HEK293 (cell line): ENCODE data around the gene CDCA3.

Experiments used
- GFI1B ChIP-seq: fragments of 450-650 bp; formaldehyde crosslinking; IDR thresholded peaks from 2 replicates; pipeline ENCODE4 v1.5.1; 2016; ENCODE audit warnings: missing biosample characterization, missing genetic modification characterization
- KLF1 ChIP-seq: fragments of 450-650 bp; formaldehyde crosslinking; IDR thresholded peaks from 2 replicates; pipeline ENCODE4 v1.5.1; 2016; ENCODE audit warnings: missing biosample characterization, missing genetic modification characterization
- KLF10 ChIP-seq: fragments of 450-650 bp; IDR thresholded peaks from 2 replicates; pipeline ENCODE4 v1.5.1; 2018; ENCODE audit warnings: missing biosample characterization, mild to moderate bottlenecking, missing genetic modification characterization
- SCRT2 ChIP-seq: fragments of 450-650 bp; formaldehyde crosslinking; IDR thresholded peaks from 2 replicates; pipeline ENCODE4 v1.5.1; 2016; ENCODE audit warnings: missing biosample characterization, missing genetic modification characterization
- SP3 ChIP-seq: fragments of 450-650 bp; formaldehyde crosslinking; IDR thresholded peaks from 2 replicates; pipeline ENCODE4 v1.5.1; 2016; ENCODE audit warnings: missing biosample characterization, missing genetic modification characterization
- ZBTB20 ChIP-seq: fragments of 450-650 bp; formaldehyde crosslinking; IDR thresholded peaks from 2 replicates; pipeline ENCODE4 v1.5.1; 2016; ENCODE audit warnings: missing biosample characterization, missing genetic modification characterization
- ZNF121 ChIP-seq: fragments of 450-650 bp; formaldehyde crosslinking; IDR thresholded peaks from 2 replicates; pipeline ENCODE4 v1.5.1; 2016; ENCODE audit warnings: missing biosample characterization, missing genetic modification characterization
- ZNF155 ChIP-seq: fragments of 450-650 bp; formaldehyde crosslinking; IDR thresholded peaks from 2 replicates; pipeline ENCODE4 v1.5.1; 2016; ENCODE audit warnings: missing biosample characterization, missing genetic modification characterization
- ZNF202 ChIP-seq: fragments of 450-650 bp; formaldehyde crosslinking; IDR thresholded peaks from 2 replicates; pipeline ENCODE4 v1.5.1; 2016; ENCODE audit warnings: missing biosample characterization, missing genetic modification characterization, borderline replicate concordance
- ZNF223 ChIP-seq: fragments of 450-650 bp; formaldehyde crosslinking; IDR thresholded peaks from 2 replicates; pipeline ENCODE4 v1.5.1; 2016; ENCODE audit warnings: missing biosample characterization, missing genetic modification characterization
- ZNF341 ChIP-seq: fragments of 450-650 bp; formaldehyde crosslinking; IDR thresholded peaks from 2 replicates; pipeline ENCODE4; 2016; ENCODE audit warnings: low read depth, missing biosample characterization, missing genetic modification characterization
- ZNF391 ChIP-seq: fragments of 450-650 bp; formaldehyde crosslinking; IDR thresholded peaks from 2 replicates; pipeline ENCODE4 v1.5.1; 2016; ENCODE audit warnings: low read depth, missing biosample characterization, missing genetic modification characterization, borderline replicate concordance
- ZNF394 ChIP-seq: fragments of 450-650 bp; formaldehyde crosslinking; IDR thresholded peaks from 2 replicates; pipeline ENCODE4 v1.5.1; 2016; ENCODE audit warnings: missing biosample characterization, missing genetic modification characterization, mild to moderate bottlenecking, moderate library complexity, borderline replicate concordance
- ZNF514 ChIP-seq: fragments of 450-650 bp; formaldehyde crosslinking; IDR thresholded peaks from 2 replicates; pipeline ENCODE4 v1.5.1; 2016; ENCODE audit warnings: missing biosample characterization, missing genetic modification characterization
- ZNF544 ChIP-seq: fragments of 450-650 bp; formaldehyde crosslinking; IDR thresholded peaks from 2 replicates; pipeline ENCODE4 v1.5.0; 2017; ENCODE audit warnings: missing biosample characterization, missing genetic modification characterization
- ZNF658 ChIP-seq: fragments of 450-650 bp; formaldehyde crosslinking; IDR thresholded peaks from 2 replicates; pipeline ENCODE4; 2016; ENCODE audit warnings: missing biosample characterization, missing genetic modification characterization
- ZNF660 ChIP-seq: fragments of 450-650 bp; IDR thresholded peaks from 2 replicates; pipeline ENCODE4 v1.5.1; 2018; ENCODE audit warnings: missing biosample characterization, mild to moderate bottlenecking, missing genetic modification characterization
- ZNF768 ChIP-seq: fragments of 450-650 bp; formaldehyde crosslinking; IDR thresholded peaks from 2 replicates; pipeline ENCODE4 v1.5.1; 2018; ENCODE audit warnings: missing biosample characterization, mild to moderate bottlenecking, missing genetic modification characterization
- ZNF777 ChIP-seq: fragments of 450-650 bp; formaldehyde crosslinking; IDR thresholded peaks from 2 replicates; pipeline ENCODE4 v1.5.1; 2017; ENCODE audit warnings: missing biosample characterization, missing genetic modification characterization, borderline replicate concordance
- TF ChIP-seq, protein P1 (sequence below): fragments of 450-650 bp; formaldehyde crosslinking; conservative IDR thresholded peaks from 2 replicates; pipeline ENCODE4 v1.5.1; 2016; ENCODE audit warnings: low read depth, missing biosample characterization, missing genetic modification characterization
- TF ChIP-seq, protein P2 (sequence below): fragments of 450-650 bp; formaldehyde crosslinking; IDR thresholded peaks from 2 replicates; pipeline ENCODE4 v1.5.1; 2016; ENCODE audit warnings: missing biosample characterization, missing genetic modification characterization
- TF ChIP-seq, protein P3 (sequence below): fragments of 450-650 bp; formaldehyde crosslinking; IDR thresholded peaks from 2 replicates; pipeline ENCODE4 v1.5.1; 2016; ENCODE audit warnings: missing biosample characterization, missing genetic modification characterization
- TF ChIP-seq, protein P4 (sequence below): fragments of 450-650 bp; formaldehyde crosslinking; IDR thresholded peaks from 2 replicates; pipeline ENCODE4 v1.5.1; 2016; ENCODE audit warnings: missing biosample characterization, missing genetic modification characterization
- TF ChIP-seq, protein P5 (sequence below): fragments of 450-650 bp; formaldehyde crosslinking; IDR thresholded peaks from 2 replicates; pipeline ENCODE4 v1.5.1; 2016; ENCODE audit warnings: missing biosample characterization, missing genetic modification characterization
- TF ChIP-seq, protein P6 (sequence below): fragments of 450-650 bp; formaldehyde crosslinking; IDR thresholded peaks from 2 replicates; pipeline ENCODE4; 2016; ENCODE audit warnings: missing biosample characterization, missing genetic modification characterization

Gene CDCA3

DNA sequence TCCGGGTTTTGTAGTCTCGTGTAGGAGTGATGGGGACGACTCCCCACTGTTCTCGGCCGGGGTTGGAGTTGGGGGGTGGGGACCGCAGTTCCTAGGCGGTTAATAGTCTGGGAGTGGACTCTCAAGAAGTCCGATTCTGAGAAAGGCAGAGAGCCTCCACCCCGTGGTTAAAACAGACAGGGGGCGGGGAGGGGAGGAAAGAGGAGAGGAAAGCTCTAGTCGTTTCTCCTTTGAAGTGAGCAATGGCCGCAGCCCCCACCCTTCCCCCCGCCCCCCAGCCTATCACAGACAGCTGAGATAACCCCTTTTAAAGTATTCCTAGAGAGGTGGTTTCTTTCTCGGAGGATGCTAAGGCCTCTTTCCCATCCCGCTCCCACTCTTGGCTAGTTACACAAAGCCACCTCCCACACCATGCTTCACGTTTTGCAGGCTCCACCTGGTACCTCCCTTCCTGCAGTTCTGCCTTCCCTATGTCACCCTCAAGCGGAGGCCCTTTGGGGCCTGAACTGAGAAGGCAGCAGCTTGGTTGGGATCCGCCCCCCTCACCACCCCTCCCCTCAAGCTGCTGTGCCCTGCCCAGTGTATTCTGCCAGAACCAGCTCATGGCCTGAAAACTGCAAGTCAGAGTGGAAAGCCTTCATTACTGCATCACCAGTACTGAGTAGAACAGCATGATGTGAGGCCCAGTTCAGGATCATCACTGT, 1.7 kb upstream of the CDCA3 start (continued):
- TF ChIP-seq, protein P1, sequence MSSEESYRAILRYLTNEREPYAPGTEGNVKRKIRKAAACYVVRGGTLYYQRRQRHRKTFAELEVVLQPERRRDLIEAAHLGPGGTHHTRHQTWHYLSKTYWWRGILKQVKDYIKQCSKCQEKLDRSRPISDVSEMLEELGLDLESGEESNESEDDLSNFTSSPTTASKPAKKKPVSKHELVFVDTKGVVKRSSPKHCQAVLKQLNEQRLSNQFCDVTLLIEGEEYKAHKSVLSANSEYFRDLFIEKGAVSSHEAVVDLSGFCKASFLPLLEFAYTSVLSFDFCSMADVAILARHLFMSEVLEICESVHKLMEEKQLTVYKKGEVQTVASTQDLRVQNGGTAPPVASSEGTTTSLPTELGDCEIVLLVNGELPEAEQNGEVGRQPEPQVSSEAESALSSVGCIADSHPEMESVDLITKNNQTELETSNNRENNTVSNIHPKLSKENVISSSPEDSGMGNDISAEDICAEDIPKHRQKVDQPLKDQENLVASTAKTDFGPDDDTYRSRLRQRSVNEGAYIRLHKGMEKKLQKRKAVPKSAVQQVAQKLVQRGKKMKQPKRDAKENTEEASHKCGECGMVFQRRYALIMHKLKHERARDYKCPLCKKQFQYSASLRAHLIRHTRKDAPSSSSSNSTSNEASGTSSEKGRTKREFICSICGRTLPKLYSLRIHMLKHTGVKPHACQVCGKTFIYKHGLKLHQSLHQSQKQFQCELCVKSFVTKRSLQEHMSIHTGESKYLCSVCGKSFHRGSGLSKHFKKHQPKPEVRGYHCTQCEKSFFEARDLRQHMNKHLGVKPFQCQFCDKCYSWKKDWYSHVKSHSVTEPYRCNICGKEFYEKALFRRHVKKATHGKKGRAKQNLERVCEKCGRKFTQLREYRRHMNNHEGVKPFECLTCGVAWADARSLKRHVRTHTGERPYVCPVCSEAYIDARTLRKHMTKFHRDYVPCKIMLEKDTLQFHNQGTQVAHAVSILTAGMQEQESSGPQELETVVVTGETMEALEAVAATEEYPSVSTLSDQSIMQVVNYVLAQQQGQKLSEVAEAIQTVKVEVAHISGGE (tag by site-specific recombination), result no peak
- TF ChIP-seq, protein P2, sequence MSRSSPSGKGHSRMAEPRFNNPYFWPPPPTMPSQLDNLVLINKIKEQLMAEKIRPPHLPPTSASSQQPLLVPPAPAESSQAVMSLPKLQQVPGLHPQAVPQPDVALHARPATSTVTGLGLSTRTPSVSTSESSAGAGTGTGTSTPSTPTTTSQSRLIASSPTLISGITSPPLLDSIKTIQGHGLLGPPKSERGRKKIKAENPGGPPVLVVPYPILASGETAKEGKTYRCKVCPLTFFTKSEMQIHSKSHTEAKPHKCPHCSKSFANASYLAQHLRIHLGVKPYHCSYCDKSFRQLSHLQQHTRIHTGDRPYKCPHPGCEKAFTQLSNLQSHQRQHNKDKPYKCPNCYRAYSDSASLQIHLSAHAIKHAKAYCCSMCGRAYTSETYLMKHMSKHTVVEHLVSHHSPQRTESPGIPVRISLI (tag by site-specific recombination), result no peak
- TF ChIP-seq SCRT2 (tag by site-specific recombination) (no peak), KLF10 (tag by site-specific recombination) (no peak), SP3 (tag by site-specific recombination) (peak; percentile 12), ZBTB20 (tag by site-specific recombination) (peak; percentile 86), ZNF121 (no peak), ZNF202 (tag by site-specific recombination) (no peak), ZNF155 (tag by site-specific recombination) (no peak), ZNF777 (tag by site-specific recombination) (no peak), ZNF394 (no peak), ZNF544 (tag by site-specific recombination) (no peak), ZNF660 (tag by site-specific recombination) (0 out of 2 replicates have a peak, but pooled peaks have one; percentile 16), ZNF391 (tag by site-specific recombination) (no peak), ZNF223 (tag by site-specific recombination) (no peak), KLF1 (tag by site-specific recombination) (peak; percentile 75; the same call in 1 of the 2 replicates), ZNF658 (no peak), ZNF768 (no peak), ZNF514 (no peak), ZNF341 (tag by site-specific recombination) (peak; percentile 93), GFI1B (tag by site-specific recombination) (no peak)
- TF ChIP-seq, protein P3, sequence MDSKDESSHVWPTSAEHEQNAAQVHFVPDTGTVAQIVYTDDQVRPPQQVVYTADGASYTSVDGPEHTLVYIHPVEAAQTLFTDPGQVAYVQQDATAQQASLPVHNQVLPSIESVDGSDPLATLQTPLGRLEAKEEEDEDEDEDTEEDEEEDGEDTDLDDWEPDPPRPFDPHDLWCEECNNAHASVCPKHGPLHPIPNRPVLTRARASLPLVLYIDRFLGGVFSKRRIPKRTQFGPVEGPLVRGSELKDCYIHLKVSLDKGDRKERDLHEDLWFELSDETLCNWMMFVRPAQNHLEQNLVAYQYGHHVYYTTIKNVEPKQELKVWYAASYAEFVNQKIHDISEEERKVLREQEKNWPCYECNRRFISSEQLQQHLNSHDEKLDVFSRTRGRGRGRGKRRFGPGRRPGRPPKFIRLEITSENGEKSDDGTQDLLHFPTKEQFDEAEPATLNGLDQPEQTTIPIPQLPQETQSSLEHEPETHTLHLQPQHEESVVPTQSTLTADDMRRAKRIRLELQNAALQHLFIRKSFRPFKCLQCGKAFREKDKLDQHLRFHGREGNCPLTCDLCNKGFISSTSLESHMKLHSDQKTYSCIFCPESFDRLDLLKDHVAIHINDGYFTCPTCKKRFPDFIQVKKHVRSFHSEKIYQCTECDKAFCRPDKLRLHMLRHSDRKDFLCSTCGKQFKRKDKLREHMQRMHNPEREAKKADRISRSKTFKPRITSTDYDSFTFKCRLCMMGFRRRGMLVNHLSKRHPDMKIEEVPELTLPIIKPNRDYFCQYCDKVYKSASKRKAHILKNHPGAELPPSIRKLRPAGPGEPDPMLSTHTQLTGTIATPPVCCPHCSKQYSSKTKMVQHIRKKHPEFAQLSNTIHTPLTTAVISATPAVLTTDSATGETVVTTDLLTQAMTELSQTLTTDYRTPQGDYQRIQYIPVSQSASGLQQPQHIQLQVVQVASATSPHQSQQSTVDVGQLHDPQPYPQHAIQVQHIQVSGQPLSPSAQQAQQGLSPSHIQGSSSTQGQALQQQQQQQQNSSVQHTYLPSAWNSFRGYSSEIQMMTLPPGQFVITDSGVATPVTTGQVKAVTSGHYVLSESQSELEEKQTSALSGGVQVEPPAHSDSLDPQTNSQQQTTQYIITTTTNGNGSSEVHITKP (tag by site-specific recombination), result peak; percentile 76
- TF ChIP-seq, protein P4, sequence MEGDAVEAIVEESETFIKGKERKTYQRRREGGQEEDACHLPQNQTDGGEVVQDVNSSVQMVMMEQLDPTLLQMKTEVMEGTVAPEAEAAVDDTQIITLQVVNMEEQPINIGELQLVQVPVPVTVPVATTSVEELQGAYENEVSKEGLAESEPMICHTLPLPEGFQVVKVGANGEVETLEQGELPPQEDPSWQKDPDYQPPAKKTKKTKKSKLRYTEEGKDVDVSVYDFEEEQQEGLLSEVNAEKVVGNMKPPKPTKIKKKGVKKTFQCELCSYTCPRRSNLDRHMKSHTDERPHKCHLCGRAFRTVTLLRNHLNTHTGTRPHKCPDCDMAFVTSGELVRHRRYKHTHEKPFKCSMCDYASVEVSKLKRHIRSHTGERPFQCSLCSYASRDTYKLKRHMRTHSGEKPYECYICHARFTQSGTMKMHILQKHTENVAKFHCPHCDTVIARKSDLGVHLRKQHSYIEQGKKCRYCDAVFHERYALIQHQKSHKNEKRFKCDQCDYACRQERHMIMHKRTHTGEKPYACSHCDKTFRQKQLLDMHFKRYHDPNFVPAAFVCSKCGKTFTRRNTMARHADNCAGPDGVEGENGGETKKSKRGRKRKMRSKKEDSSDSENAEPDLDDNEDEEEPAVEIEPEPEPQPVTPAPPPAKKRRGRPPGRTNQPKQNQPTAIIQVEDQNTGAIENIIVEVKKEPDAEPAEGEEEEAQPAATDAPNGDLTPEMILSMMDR (tag by site-specific recombination), result no peak
- TF ChIP-seq, protein P5, sequence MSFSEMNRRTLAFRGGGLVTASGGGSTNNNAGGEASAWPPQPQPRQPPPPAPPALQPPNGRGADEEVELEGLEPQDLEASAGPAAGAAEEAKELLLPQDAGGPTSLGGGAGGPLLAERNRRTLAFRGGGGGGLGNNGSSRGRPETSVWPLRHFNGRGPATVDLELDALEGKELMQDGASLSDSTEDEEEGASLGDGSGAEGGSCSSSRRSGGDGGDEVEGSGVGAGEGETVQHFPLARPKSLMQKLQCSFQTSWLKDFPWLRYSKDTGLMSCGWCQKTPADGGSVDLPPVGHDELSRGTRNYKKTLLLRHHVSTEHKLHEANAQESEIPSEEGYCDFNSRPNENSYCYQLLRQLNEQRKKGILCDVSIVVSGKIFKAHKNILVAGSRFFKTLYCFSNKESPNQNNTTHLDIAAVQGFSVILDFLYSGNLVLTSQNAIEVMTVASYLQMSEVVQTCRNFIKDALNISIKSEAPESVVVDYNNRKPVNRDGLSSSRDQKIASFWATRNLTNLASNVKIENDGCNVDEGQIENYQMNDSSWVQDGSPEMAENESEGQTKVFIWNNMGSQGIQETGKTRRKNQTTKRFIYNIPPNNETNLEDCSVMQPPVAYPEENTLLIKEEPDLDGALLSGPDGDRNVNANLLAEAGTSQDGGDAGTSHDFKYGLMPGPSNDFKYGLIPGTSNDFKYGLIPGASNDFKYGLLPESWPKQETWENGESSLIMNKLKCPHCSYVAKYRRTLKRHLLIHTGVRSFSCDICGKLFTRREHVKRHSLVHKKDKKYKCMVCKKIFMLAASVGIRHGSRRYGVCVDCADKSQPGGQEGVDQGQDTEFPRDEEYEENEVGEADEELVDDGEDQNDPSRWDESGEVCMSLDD (tag by site-specific recombination), result 0 out of 2 replicates have a peak, but pooled peaks have one; percentile 28
- TF ChIP-seq, protein P6, sequence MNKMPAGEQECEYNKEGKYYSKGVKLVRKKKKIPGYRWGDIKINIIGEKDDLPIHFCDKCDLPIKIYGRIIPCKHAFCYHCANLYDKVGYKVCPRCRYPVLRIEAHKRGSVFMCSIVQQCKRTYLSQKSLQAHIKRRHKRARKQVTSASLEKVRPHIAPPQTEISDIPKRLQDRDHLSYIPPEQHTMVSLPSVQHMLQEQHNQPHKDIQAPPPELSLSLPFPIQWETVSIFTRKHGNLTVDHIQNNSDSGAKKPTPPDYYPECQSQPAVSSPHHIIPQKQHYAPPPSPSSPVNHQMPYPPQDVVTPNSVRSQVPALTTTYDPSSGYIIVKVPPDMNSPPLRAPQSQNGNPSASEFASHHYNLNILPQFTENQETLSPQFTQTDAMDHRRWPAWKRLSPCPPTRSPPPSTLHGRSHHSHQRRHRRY (tag by site-specific recombination), result no peak
